NCI-H1092 (cell line): ENCODE results near the gene B3GALNT2.

Experiments used
- DNase-seq: peaks from one replicate; lab custom pipeline; 2025; lab: John Stamatoyannopoulos, UW

The B3GALNT2 gene

GRCh38 chr1:235409042-235409820 lies 95.0 kb downstream of the B3GALNT2 start:
- DNase-seq, result no peak

DNA sequence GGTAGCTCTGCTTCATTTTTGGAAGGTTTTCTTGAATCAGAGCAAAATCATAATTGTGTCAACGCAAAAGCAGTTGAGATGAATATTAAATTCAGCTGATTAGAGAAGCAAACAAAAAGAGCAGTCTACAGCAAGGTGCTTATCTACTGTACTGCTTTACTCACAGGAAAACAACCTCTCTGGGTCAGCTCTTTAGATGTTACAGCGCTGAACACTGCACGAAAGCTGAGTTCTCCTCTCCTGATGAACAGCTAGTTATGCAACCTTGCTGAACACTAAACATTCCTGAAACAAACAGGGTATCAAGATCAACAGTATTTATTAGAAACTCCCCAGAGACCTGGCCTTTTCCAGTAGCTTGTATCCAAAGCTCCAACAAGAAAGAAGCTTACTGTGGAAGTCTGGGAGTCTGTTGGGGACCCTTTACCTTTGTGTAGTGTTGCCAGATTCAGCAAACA lies 95.7 kb downstream of the B3GALNT2 start:
- DNase-seq, result no peak

DNA sequence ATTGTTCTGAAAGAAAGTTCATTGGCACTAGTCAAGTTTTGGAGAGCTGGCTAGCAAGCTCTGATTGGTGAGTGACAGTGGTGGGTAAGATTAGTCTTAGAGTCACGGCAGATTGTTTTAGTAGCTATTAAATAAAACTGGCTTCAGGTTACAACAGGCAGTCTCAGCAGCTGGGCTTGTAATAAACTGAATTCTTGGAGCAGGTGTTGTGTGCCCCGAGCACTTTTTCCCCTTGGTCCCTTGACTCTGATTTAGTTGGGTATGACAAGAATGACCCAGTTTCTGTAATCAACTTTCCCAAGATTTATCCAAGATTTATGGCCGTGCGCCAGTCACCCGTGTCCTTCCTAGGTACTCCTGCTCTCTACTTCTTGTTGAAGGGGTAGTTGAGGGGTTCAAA lies 96.8 kb downstream of the B3GALNT2 start:
- DNase-seq, result no peak

DNA sequence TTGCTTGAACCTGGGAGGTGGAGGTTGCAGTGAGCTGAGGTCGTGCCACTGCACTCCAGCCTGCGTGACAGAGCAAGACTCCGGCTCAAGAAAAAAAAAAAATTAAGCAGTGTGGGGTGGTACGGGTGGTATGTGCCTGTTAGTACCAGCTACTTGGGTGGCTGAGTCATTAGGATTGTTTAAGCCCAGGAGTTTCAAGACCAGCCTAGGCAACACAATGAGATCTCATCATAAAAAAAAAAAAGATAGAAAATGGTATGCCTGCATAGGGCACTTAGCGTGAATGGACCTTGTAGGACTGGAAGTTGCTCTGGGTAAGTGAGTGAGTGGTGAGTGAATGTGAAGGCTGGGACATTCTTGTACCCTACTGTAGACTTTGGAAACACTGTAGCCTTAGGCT lies 100.1 kb downstream of the B3GALNT2 start:
- DNase-seq, result no peak

DNA sequence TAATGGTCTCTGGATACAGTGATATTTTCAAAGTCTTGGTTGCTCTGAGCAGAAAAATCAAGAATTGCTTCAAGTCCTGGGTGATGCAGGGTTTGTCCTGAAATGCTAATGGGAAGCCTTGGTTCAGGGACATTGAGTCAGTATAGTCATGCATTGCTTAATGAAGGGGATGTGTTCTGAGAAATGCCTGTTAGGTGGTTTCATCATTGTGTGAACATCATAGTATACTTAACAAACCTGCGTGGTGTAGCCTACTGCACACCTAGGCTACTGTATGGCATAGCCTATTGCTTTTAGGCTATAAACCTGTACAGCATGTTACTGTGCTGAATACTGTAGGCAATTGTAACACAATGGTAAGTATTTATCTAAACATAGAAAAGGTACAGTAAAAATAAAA lies 100.7 kb downstream of the B3GALNT2 start:
- DNase-seq, result no peak

GRCh38 chr1:235402457-235403200 lies 101.6 kb downstream of the B3GALNT2 start:
- DNase-seq, result no peak

- DNase-seq, result no peak
Observed at GRCh38 chr1:235401251-235401650, 103.0 kb downstream of the B3GALNT2 start.
